Measurements from ENCODE around the gene GRK4. TPM values are rescaled to one million over a fixed set of nuclear protein-coding genes. Genes with fewer than 3 reads are reported as not detected.
A peak's percentile ranks its signal among the peaks of the same experiment; 100 is the strongest.

The GRK4 gene
- 1.6 and 1.7 TPM in 2 replicates for total RNA-seq (2012; rRNA removed)
- 2.1 and 2.2 TPM in 2 replicates for polyA plus RNA-seq (2012; rRNA removed)
- 2.0 and 2.3 TPM in 2 replicates for polyA plus RNA-seq (2012; cell fraction: cytosol; rRNA removed)
- polyA plus RNA-seq (2012; cell fraction: nucleus; rRNA removed; ENCODE audit: low replicate concordance), result 1.1 and 1.6 TPM in 2 replicates
- Bru-seq, nascent RNA, result percentile 42 among the genes with signal in this experiment
- percentile 72 among the genes with signal in this experiment for BruChase-seq, experiment 1, labeled RNA remaining after a 6-hour chase
- percentile 58 among the genes with signal in this experiment for BruChase-seq, experiment 2, labeled RNA remaining after a 2-hour chase
- long read RNA-seq, partial matches to known transcripts, result 0 of 6 reads
- long read RNA-seq, other reads (novel, unspliced or antisense), result 4 of 6 reads

GRCh38 chr4:2963175-2963965 lies at the start of gene GRK4, which contains the start of gene NOP14:
Gene GRK4, plus strand, starts transcription at chr4:2963571. Its CDS starts 500 bp downstream, at chr4:2964071.
Gene NOP14, minus strand, starts transcription at chr4:2963406. Its CDS starts 87 bp downstream, at chr4:2963319.
- Histone ChIP-seq H2BK5ac (ENCODE audit: low read depth, low read length, poor library complexity, severe bottlenecking) (peak within 1 kb of the TSS; percentile 68), H3K9ac (ENCODE audit: low read depth, low read length) (peak within 1 kb of the TSS; percentile 82), H3K27ac (ENCODE audit: insufficient read depth, low read length) (peak within 1 kb of the TSS; percentile 72), H3K56ac (ENCODE audit: extremely low read depth, insufficient read depth, low read length) (peak within 1 kb of the TSS; percentile 37; the same call in 1 of the 2 replicates), H4K5ac (ENCODE audit: low read depth, low read length) (peak within 1 kb of the TSS; percentile 61; the same call in 1 of the 2 replicates), H3K36me3 (ENCODE audit: control insufficient read depth, insufficient read depth, low read length) (peaks cover 2% of the 10 kb centered on the region; the same call in 1 of the 2 replicates), H3K4me2 (ENCODE audit: low read depth, low read length) (peak within 1 kb of the TSS; percentile 99), H2AK9ac (replicated peaks; ENCODE audit: low read depth, low read length, poor library complexity) (peak within 1 kb of the TSS; percentile 90), H3K4me1 (ENCODE audit: control insufficient read depth, insufficient read depth, low read length) (peaks cover 13% of the 10 kb centered on the region), H3K27me3 (ENCODE audit: control insufficient read depth, insufficient read depth, low read length) (no peaks in the 10 kb centered on the region), H3K4ac (ENCODE audit: low read depth, low read length) (peak within 1 kb of the TSS; percentile 50), H3K23ac (ENCODE audit: low read depth, low read length) (peak within 1 kb of the TSS; percentile 70), H3K79me1 (ENCODE audit: low read depth in 1 of 2, low read length in 2 of 2) (peaks cover 20 to 45% of the 10 kb centered on the region in 2 experiments), H3K4me3 (ENCODE audit: insufficient read depth, low read depth, low read length) (peak within 1 kb of the TSS; percentile 87), H3K9me1 (ENCODE audit: insufficient read depth, low read length) (peaks cover 11% of the 10 kb centered on the region), H4K20me1 (ENCODE audit: insufficient read depth, low read length) (peaks cover 26% of the 10 kb centered on the region), H2AK5ac (ENCODE audit: low read depth, low read length) (peak within 1 kb of the TSS; percentile 66), H3K14ac (replicated peaks; ENCODE audit: low read depth, low read length) (peak within 1 kb of the TSS; percentile 53), H4K91ac (ENCODE audit: insufficient read depth, low read depth, low read length) (peak within 1 kb of the TSS; percentile 75), H3K9me3 (ENCODE audit: control insufficient read depth, insufficient read depth, low read length) (no peaks in the 10 kb centered on the region), H2BK120ac (ENCODE audit: low read depth, low read length) (no peak within 1 kb of the TSS), H2AFZ (replicated peaks; ENCODE audit: low read length, poor library complexity) (peak within 1 kb of the TSS; percentile 99), H2BK20ac (ENCODE audit: low read depth, low read length) (no peak within 1 kb of the TSS), H3K18ac (ENCODE audit: low read depth, low read length) (no peak within 1 kb of the TSS), H2BK15ac (ENCODE audit: low read depth, low read length) (no peak within 1 kb of the TSS), H4K8ac (ENCODE audit: low read depth in 2 of 2, low read length in 2 of 2) (peak within 1 kb of the TSS; percentile 76 to 82)
- CTCF ChIA-PET, result interaction anchor here (0.6 to 2.3 kb wide), 4 partner anchors 9 to 522 kb away, joined by 3 to 12 read pairs (median 4); no protein-coding TSS in a partner anchor
- in situ Hi-C loops (cut with MboI; ENCODE audit: low sequenced_read_pairs), result no loop called here
- BruUV-seq (replicated peaks), result no TSS peak
- peak; percentile 98 for DNase-seq
- peak; percentile 94 for ATAC-seq (ENCODE audit: low read depth)
- dilution Hi-C loops (cut with HindIII; ENCODE audit: low sequenced_read_pairs, unreplicated experiment), result no loop called here
- intact Hi-C loops (cut with micrococcal nuclease), result loop anchor here (1.0 kb wide), 1 partner anchor 74 kb away; no protein-coding TSS in a partner anchor
- TF ChIP-seq RAD21 (IDR thresholded peaks at IDR 0.05; ENCODE audit: low read length), result 0 out of 2 replicates have a peak, but pooled peaks have one; percentile 5
- peak; percentile 99 for TF ChIP-seq BHLHE40 (IDR thresholded peaks at IDR 0.05; ENCODE audit: low read depth, low read length)
- TF ChIP-seq FOS (IDR thresholded peaks at IDR 0.05; ENCODE audit: low read depth, low read length), result no peak
- TF ChIP-seq, protein P1, sequence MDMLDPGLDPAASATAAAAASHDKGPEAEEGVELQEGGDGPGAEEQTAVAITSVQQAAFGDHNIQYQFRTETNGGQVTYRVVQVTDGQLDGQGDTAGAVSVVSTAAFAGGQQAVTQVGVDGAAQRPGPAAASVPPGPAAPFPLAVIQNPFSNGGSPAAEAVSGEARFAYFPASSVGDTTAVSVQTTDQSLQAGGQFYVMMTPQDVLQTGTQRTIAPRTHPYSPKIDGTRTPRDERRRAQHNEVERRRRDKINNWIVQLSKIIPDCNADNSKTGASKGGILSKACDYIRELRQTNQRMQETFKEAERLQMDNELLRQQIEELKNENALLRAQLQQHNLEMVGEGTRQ (IDR thresholded peaks at IDR 0.05; ENCODE audit: low read depth, low read length), result peak; percentile 91
- no peak for TF ChIP-seq RCOR1 (IDR thresholded peaks at IDR 0.05; ENCODE audit: insufficient replicate concordance, low read length)
- TF ChIP-seq CTCF (conservative IDR thresholded peaks at IDR 0.05; ENCODE audit: low read depth, low read length), result peak; percentile 41; the same call in 1 of the 2 replicates
- TF ChIP-seq CHD1 (IDR thresholded peaks at IDR 0.05; ENCODE audit: low read depth, low read length), result no peak
- TF ChIP-seq POLR2A (IDR thresholded peaks at IDR 0.05; ENCODE audit: low read depth, low read length), result peak; percentile 78
- TF ChIP-seq RFX5 (IDR thresholded peaks at IDR 0.05; ENCODE audit: low read depth, low read length), result no peak
- peak; percentile 45; the same call in 1 of the 2 replicates for TF ChIP-seq MAZ (IDR thresholded peaks at IDR 0.05; ENCODE audit: borderline replicate concordance, low read depth, low read length)
- no peak for TF ChIP-seq SMC3 (IDR thresholded peaks at IDR 0.05; ENCODE audit: low read depth, low read length)
- peak; percentile 96 for TF ChIP-seq MXI1 (IDR thresholded peaks at IDR 0.05; ENCODE audit: borderline replicate concordance, low read depth, low read length)
- TF ChIP-seq CEBPB (IDR thresholded peaks at IDR 0.05; ENCODE audit: low read depth, low read length), result no peak
- POLR2A ChIA-PET (ENCODE audit: unreplicated experiment), result interaction anchor here (0.6 kb wide), 1 partner anchor 11 kb away, joined by 3 read pairs; no protein-coding TSS in a partner anchor
- 1% methylated on average over 40 of the region's 105 CpGs; no CpG with 5 or more reads in 1 of the 2 experiments for WGBS, 2 experiments (ENCODE audit: extremely low coverage in 2 of 2, insufficient read length in 1 of 2)
